Dedifferentiated amniotic fluid mesenchymal stem cell (primary cell): ENCODE data around the gene FBXL20.
"Not testable (repeated sequence)": the region's sequence is repeated elsewhere in the genome, so short reads cannot be mapped to it uniquely, and the experiment has no call there.

Experiments used
- DNase-seq: peaks from one replicate; pipeline ENCODE4 v3.0.0-alpha.2; 2016; ENCODE audit errors: extremely low spot score

The FBXL20 gene

GRCh38 chr17:39251997-39252396, 149.4 kb downstream of the FBXL20 start:
- no peak for DNase-seq

- not testable (repeated sequence) for DNase-seq
These were observed 151.3 kb downstream of the FBXL20 start for GRCh38 chr17:39250076-39250475.

GRCh38 chr17:39246274-39246673, 155.2 kb downstream of the FBXL20 start:
- no peak for DNase-seq

- peak; percentile 79 for DNase-seq
These were observed 156.5 kb downstream of the FBXL20 start for GRCh38 chr17:39244600-39245570.

- no peak for DNase-seq
These were observed 157.3 kb downstream of the FBXL20 start for GRCh38 chr17:39244016-39244599.

GRCh38 chr17:39243155-39243554, 158.3 kb downstream of the FBXL20 start:
- no peak for DNase-seq

GRCh38 chr17:39240631-39241030, 160.8 kb downstream of the FBXL20 start:
- no peak for DNase-seq

- DNase-seq, result no peak
These were observed 161.6 kb downstream of the FBXL20 start for GRCh38 chr17:39239640-39240314.

GRCh38 chr17:39238311-39238972, 163.0 kb downstream of the FBXL20 start:
- no peak for DNase-seq

- no peak for DNase-seq
These were observed 163.8 kb downstream of the FBXL20 start for GRCh38 chr17:39237586-39237985.

- no peak for DNase-seq
These were observed 164.4 kb downstream of the FBXL20 start for GRCh38 chr17:39236981-39237441.

GRCh38 chr17:39236450-39236927, 164.9 kb downstream of the FBXL20 start:
- DNase-seq, result no peak

- DNase-seq, result peak; percentile 24
These were observed 165.6 kb downstream of the FBXL20 start for GRCh38 chr17:39235555-39236449.

GRCh38 chr17:39231591-39232551, 169.6 kb downstream of the FBXL20 start:
- DNase-seq, result no peak

GRCh38 chr17:39231091-39231561, 170.3 kb downstream of the FBXL20 start:
- no peak for DNase-seq

GRCh38 chr17:39230361-39230760, 171.1 kb downstream of the FBXL20 start:
- DNase-seq, result no peak

- DNase-seq, result no peak
These were observed 172.0 kb downstream of the FBXL20 start for GRCh38 chr17:39229274-39229913.

- DNase-seq, result no peak
These were observed 174.0 kb downstream of the FBXL20 start for GRCh38 chr17:39227364-39227919.
